Immature natural killer cell (primary cell): ENCODE results near the gene PDIA6. TPM values are rescaled to one million over a fixed set of nuclear protein-coding genes. Genes with fewer than 3 reads are reported as not detected.

Experiments used
- DNase-seq, 3 donors: peaks; one replicate each; pipeline ENCODE4 v3.0.0; 2022; ENCODE audit warnings: mixed read lengths in 1 of 3
- H3K27ac Mint-ChIP-seq, 6 donors: one replicate each; pipeline ENCODE4 v1.8.0; 2020; ENCODE audit warnings: mixed read lengths in 6 of 6, mild to moderate bottlenecking in 5 of 6, inconsistent platforms in 4 of 6, moderate library complexity in 3 of 6
- H3K27me3 Mint-ChIP-seq, 3 donors: one replicate each; pipeline ENCODE4 v1.8.0; 2020 to 2021; ENCODE audit warnings: low read depth in 3 of 3, mild to moderate bottlenecking in 3 of 3, mixed read lengths in 3 of 3, moderate library complexity in 3 of 3, inconsistent platforms in 1 of 3
- H3K36me3 Mint-ChIP-seq, 3 donors: one replicate each; pipeline ENCODE4 v1.8.0; 2020; ENCODE audit warnings: mixed read lengths in 3 of 3, inconsistent platforms in 2 of 3, mild to moderate bottlenecking in 2 of 3
- H3K4me1 Mint-ChIP-seq, 2 donors: one replicate each; pipeline ENCODE4 v1.8.0; 2020; ENCODE audit warnings: inconsistent platforms in 2 of 2, mild to moderate bottlenecking in 2 of 2, mixed read lengths in 2 of 2, moderate library complexity in 1 of 2
- H3K4me3 Mint-ChIP-seq, 5 donors: one replicate each; pipeline ENCODE4 v1.8.0; 2020; ENCODE audit warnings: mild to moderate bottlenecking in 5 of 5, mixed read lengths in 5 of 5, inconsistent platforms in 3 of 5, moderate library complexity in 3 of 5
- H3K9me3 Mint-ChIP-seq, 6 donors: one replicate each; pipeline ENCODE4 v1.8.0; 2020; ENCODE audit warnings: mild to moderate bottlenecking in 6 of 6, mixed read lengths in 6 of 6, inconsistent platforms in 4 of 6, moderate library complexity in 3 of 6
- polyA plus RNA-seq, 3 donors: library from polyadenylated mRNA; unstranded; fragments of 300-500 nt; fragmentation: Illumina TruSeq; gene quantifications; one replicate each; pipeline ENCODE4 v1.2.3, GENCODE V29; 2021

PDIA6 gene
- polyA plus RNA-seq, 3 donors from 2014 or later: 216 to 424 (median 229) TPM

DNA sequence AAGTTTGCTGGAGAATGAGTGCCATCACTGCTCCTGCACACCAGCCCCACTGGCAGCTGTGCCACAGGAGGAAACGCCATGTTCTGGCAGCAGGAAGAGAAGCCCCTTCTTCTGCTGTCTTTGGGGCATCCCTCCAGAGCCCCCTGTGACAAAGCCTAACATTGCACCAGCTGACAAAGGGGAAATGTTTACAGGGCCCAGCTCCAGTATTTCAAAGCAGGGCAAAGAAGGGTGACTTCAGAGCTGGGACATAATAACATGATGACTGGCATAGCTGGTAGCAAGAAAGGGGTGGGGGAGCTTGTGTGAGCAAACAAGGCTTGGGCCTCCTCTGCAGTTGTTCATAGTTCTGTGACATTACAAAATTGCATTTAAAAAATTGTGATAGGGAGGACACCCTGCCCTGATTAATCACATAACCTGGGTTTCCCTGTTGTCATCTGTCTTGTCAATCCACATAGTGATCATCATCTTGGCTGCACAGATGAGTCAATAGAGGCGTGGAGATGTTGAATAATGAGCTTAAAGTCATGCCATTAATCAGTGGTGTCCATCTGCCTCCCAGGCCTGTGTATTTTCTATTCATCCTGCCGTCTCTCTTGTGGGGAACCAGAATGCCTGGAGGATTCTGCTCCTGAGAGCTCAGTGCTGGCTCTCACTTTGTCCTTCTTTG, 29.1 kb upstream of the PDIA6 start:
- peaks cover 3 to 9% (median 4%) of the 10 kb centered on the region in 3 donors for H3K36me3 Mint-ChIP-seq
- peaks cover 4 to 30% (median 22%) of the 10 kb centered on the region in 6 donors for H3K9me3 Mint-ChIP-seq
- H3K27ac Mint-ChIP-seq: no peak overlapping the region
- H3K27me3 Mint-ChIP-seq: peaks cover 0 to 11% (median 7%) of the 10 kb centered on the region in 3 donors
- H3K4me1 Mint-ChIP-seq: no peaks in the 10 kb centered on the region
- no peak for DNase-seq
- H3K4me3 Mint-ChIP-seq: no peak overlapping the region

DNA sequence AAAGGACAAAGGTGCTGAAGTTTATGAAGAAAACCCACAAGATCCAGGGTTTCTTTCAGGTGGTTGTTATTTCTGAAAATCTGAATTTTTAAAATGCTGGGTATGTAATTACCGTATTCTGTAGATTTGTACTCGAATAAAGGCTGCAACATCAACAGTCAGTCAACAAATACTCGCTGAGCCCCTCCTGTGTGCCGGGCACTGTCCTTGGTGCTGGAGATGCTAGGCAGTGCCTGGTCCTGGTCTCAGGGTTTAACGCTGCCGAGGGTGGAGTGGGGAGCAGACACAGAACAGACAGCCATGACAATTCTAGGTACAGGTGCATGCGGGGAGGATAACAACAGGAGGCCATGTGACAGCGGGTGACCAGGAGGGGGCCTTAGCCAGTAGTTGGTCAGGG, 27.2 kb upstream of the PDIA6 start:
- no peak overlapping the region for H3K4me3 Mint-ChIP-seq
- H3K27ac Mint-ChIP-seq: no peak overlapping the region
- no peaks in the 10 kb centered on the region for H3K4me1 Mint-ChIP-seq
- no peak for DNase-seq
- H3K9me3 Mint-ChIP-seq: peaks cover 4 to 30% (median 22%) of the 10 kb centered on the region in 6 donors
- peaks cover 3 to 9% (median 4%) of the 10 kb centered on the region in 3 donors for H3K36me3 Mint-ChIP-seq
- H3K27me3 Mint-ChIP-seq: peaks cover 0 to 7% (median 4%) of the 10 kb centered on the region in 3 donors

DNA sequence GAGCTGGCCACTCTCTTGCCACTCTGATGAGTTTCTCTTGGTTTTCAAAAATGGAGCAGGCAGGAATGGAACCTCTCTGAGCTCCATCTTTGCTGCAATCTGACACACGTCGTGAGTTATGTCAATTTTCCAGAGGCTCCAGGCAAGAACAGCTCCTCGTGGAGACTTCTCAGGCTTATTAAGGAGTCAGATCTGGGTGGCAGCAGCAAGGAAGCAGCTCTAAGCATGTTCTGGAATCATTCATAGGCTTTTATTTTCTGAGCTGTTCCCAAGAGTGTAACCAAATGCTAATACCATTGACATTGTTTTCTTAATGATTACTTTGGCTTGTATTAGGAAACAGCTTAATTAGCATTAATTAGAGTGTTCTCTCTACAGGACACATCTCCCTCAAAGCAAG, 26.1 kb upstream of the PDIA6 start:
- no peaks in the 10 kb centered on the region for H3K4me1 Mint-ChIP-seq
- H3K27me3 Mint-ChIP-seq: peaks cover 0 to 7% (median 4%) of the 10 kb centered on the region in 3 donors
- H3K4me3 Mint-ChIP-seq: no peak overlapping the region

DNA sequence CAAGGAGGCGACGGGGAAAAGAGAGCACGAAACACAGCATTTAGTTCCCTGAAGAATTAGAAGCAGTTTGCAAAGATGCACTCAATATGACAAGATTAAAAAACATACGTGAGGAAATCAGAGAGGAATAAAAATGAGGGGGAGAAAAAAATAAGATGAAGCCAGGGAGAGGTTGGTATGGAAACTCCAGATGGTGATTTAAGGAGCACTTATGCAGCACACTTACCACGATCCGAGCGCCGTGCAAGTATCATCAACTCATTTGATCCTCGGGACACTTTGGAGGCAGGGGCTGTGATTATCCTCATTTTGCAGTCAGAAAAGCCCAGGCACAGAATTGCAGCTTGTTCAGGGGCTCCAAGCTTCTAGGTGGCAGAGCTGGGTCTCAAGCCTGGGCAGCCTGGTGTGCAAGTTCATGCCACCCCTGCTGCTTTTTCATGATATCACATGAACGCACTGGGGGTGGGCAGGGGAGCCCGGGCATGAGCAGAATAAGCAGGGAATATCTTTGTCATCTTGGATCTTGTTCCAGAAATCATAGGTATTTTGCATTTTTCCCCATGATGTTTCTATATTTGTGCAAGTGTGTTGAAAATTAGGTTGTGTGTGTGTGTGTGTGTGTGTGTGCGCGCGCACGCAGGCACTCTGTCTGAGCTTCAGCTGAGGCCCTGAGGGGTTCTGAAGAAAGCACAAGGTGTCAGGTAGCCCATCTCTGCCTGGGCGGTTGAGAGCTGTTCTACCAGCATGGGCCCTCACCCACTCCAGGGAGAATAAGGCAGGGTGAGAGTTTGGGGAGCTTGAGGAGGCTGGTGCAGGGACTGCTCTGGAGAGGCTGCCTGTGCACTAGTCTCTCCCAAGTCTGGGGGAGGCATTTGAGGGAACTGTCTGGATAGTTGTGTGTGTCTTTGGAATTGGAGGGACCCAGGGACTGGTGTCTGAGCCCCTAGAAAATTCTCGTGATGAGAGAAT, 25.0 kb upstream of the PDIA6 start:
- H3K27me3 Mint-ChIP-seq: peaks cover 0 to 7% (median 6%) of the 10 kb centered on the region in 3 donors
- H3K27ac Mint-ChIP-seq: peak overlapping the region in 1 of 6 donors; percentile 12
- H3K9me3 Mint-ChIP-seq: peaks cover 4 to 29% (median 22%) of the 10 kb centered on the region in 6 donors
- no peak for DNase-seq
- H3K36me3 Mint-ChIP-seq: peaks cover 3 to 9% (median 4%) of the 10 kb centered on the region in 3 donors
- no peak overlapping the region for H3K4me3 Mint-ChIP-seq
- peaks cover under 1 to 1% of the 10 kb centered on the region in 2 donors for H3K4me1 Mint-ChIP-seq

More for the DNA sequence above, 26.1 kb upstream of the PDIA6 start:
- Mint-ChIP-seq H3K36me3 (peaks cover 3 to 9% (median 4%) of the 10 kb centered on the region in 3 donors), H3K9me3 (peaks cover 4 to 30% (median 22%) of the 10 kb centered on the region in 6 donors), H3K27ac (no peak overlapping the region)
- DNase-seq: no peak

DNA sequence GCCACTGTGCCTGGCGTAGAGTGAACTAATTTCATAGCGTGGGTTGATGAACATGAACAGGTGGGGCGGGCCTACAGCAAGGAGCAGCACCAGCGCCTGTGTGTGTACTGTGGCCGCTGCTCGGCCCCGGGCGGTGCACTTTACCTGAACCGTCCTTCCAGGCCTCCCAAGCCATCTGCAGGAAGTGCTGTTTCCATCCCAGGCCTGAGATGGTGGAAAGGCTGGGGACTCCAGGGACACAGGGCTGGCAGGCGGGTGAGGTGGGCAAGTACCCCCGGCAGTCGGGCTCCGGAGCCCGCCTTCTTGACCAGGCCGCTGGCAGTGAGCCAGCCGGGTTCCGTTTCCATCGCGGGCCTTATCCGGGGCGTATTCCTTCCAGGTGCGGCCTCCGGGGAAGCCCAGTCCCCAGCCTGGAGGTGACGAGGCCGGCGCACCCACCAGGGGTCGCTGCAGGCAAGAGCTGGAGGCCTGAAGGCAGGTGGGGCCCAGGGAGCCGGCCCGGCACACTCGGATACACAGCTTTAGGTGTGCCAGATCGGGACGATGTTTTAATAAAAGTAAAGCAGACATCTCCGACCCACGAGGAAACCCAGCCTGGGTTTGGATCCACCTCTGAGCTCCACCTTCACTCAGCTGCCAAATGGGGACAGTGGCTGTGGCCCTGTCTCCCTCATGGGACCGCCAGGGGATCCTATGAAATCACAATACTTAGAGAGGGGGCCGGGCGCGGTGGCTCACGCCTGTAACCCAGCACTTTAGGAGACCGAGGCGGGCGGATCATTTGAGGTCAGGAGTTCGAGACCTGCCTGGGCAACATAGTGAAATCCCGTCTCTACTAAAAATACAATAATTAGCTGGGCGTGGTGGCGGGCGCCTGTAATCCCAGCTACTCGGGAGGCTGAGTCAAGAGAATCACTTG, 22.7 kb upstream of the PDIA6 start:
- peak; percentile 47 to 68 (median 51) for DNase-seq
- H3K27me3 Mint-ChIP-seq: peaks cover 4 to 13% (median 4%) of the 10 kb centered on the region in 3 donors
- H3K9me3 Mint-ChIP-seq: peaks cover 0 to 6% (median 3%) of the 10 kb centered on the region in 6 donors
- no peak overlapping the region for H3K27ac Mint-ChIP-seq
- H3K4me3 Mint-ChIP-seq: no peak overlapping the region
- H3K4me1 Mint-ChIP-seq: peaks cover 4 to 6% of the 10 kb centered on the region in 2 donors
- H3K36me3 Mint-ChIP-seq: peaks cover 0 to 4% (median 0%) of the 10 kb centered on the region in 3 donors

DNA sequence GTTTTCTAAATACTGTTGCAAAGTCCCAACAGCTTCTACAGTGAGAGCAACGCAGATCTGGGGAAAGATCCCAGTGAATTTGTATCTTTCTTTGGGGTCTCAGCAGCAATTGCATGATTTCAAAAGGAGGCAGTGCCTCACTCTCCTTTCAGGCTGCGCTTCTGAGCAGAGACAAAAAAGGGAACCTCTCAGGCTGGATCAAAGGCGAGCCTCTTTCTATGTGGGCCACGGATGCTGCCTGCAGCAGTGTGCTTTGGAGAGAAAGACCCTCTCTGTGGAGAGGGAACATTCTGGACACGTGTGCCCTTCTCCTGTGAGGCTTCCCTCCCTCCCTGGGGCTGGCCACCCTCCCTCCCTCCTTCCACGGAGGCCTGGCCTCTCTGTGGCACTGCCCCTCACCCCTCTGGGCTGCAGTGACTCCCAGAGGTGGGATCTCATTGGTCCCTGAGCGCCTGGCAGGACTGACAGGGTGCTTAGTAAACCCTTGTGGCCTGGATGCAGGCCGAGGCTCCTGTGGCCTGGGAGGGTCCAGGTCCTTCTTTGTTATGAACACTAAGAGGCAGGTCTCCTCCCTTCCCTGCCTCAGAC, 21.6 kb upstream of the PDIA6 start:
- H3K9me3 Mint-ChIP-seq: no peaks in the 10 kb centered on the region
- no peak overlapping the region for H3K27ac Mint-ChIP-seq
- H3K36me3 Mint-ChIP-seq: no peaks in the 10 kb centered on the region
- H3K4me3 Mint-ChIP-seq: no peak overlapping the region
- H3K27me3 Mint-ChIP-seq: peaks cover 3 to 11% (median 8%) of the 10 kb centered on the region in 3 donors
- peaks cover 4 to 6% of the 10 kb centered on the region in 2 donors for H3K4me1 Mint-ChIP-seq
- DNase-seq: no peak

DNA sequence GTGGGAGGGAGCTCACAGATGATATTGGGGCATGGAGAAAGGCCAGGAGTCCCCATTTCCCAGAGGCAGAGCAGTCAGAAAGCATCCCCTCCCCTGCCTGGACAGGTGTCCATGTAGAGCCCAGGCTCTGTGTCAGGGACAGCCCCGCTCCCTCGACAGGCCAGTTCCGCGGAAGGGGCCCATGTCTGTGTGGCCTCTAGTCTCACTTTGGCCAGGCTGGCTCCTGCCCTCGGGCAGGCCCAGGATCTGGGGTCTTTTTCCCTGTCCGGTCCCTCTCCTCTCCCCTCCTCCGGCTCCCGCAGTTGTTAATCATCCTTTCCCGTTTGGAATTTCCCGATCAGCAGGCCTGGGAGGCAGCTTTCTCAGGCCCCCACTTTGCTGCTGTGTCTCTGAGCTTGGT, 20.4 kb upstream of the PDIA6 start:
- Mint-ChIP-seq H3K4me1 (peaks cover 5 to 6% of the 10 kb centered on the region in 2 donors), H3K9me3 (no peaks in the 10 kb centered on the region), H3K27me3 (peaks cover 3 to 12% (median 8%) of the 10 kb centered on the region in 3 donors), H3K27ac (no peak overlapping the region), H3K36me3 (no peaks in the 10 kb centered on the region), H3K4me3 (no peak overlapping the region)
- DNase-seq: no peak

DNA sequence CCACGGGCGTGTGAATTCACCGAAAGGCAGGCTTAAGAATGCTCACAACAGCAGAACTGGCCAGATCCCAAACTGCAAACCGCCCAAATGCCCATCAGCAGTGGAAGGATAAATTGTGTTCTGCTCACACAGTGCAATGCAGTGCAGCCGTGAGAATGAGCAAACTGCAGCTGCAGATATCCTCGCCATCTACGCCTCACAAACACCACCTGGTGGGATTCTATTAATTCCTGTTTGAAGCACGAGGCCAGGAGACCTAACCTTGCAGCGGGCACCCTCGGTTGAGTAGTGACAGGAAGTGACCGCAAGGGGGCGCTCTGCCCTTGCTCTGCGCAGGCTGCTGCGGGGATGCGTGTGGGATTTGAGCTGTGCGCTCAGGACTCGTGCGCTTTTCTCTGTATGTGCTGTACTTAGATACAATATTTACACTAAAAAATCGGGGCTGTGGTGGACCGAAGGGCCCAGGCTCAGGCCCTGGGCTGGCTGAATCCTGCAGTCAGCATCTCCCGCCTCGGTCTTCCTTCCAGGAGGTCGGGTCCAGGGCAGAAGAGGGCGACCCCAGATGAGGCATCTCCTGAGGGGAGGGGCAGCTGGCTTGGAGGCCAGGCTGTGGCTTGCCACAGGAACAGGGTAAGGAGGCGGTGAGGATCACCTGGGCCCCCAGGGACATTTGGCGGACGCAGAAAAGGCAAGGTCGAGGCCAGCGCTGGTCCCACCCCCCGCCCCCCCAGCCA, 19.8 kb upstream of the PDIA6 start:
- Mint-ChIP-seq H3K27me3 (peaks cover 3 to 14% (median 10%) of the 10 kb centered on the region in 3 donors), H3K4me1 (peaks cover 6 to 7% of the 10 kb centered on the region in 2 donors), H3K27ac (no peak overlapping the region), H3K36me3 (no peaks in the 10 kb centered on the region), H3K9me3 (no peaks in the 10 kb centered on the region), H3K4me3 (peak overlapping the region in 2 of 5 donors; percentile 21 to 59)
- DNase-seq: peak; percentile 69 to 72 (median 70)

DNA sequence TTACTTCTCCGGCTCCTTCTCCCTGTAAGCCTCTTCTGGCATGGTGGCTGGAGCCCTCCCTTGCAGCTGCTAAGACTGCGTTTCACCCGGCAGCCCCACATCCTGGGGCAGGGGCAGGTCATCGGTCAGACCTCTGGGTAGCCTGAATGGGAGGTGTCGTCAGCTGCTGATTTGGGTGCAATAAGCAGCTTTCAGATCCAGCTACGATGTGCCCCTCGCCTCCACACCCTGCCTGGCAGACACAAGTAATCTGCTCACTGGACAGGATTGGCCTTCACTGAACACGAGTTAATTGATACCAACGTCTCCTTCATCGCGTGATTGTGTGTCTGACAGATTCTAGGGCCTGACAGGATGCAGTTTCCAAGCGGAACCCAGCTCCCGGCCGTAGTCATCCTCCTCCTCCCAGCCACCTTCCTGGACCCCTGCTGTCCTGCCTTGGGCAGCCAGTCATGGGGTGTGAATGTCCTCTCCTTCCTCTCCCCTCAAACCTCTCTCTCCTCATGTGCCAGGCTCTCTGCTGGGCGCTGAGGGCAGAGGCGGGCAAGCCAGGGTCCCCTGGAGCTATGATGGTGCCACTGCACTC, 18.9 kb upstream of the PDIA6 start:
- Mint-ChIP-seq H3K27ac (no peak overlapping the region), H3K4me1 (peaks cover 6 to 7% of the 10 kb centered on the region in 2 donors), H3K4me3 (no peak overlapping the region), H3K27me3 (peaks cover 3 to 14% (median 10%) of the 10 kb centered on the region in 3 donors), H3K9me3 (no peaks in the 10 kb centered on the region), H3K36me3 (no peaks in the 10 kb centered on the region)
- DNase-seq: no peak

DNA sequence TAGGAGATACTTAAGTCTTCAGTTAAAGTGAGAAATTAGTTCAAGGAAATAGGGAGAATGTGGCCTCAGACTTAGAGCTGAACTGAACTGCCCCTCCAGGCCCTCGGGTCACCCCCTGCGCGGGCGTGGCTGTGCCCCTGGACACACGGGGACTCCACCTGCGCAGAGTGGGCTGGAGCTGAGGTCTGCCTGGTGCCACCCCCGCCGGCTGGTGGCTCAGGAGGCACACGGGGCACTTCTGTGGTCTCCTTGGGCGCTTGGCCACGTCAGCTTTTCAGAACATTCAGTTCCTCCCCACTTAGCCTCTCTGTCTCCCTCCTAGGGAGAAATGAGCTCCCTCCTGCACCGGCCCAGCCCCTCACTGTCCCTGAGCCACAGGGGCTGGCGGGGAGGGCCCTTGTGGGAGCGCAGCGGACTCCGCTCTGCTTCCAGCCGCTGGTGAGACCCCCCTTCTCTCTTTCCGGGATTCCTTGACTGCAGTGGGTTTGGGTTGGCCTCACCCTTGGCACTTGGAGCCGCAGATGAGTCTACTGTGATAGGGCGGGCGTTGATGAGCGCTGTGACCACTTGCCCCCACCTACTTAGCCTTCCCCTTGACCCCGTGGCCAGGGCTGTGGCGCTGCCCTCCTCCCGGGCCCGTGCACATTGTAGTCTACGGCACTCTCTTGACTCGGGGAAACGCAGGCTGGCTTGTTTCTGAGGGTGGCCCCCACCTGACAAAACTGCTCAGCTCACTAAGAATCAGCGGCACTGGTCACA, 18.2 kb upstream of the PDIA6 start:
- Mint-ChIP-seq H3K9me3 (no peaks in the 10 kb centered on the region), H3K27me3 (peaks cover 3 to 14% (median 10%) of the 10 kb centered on the region in 3 donors), H3K4me3 (no peak overlapping the region), H3K36me3 (no peaks in the 10 kb centered on the region), H3K27ac (no peak overlapping the region), H3K4me1 (peaks cover 6 to 7% of the 10 kb centered on the region in 2 donors)
- no peak for DNase-seq

DNA sequence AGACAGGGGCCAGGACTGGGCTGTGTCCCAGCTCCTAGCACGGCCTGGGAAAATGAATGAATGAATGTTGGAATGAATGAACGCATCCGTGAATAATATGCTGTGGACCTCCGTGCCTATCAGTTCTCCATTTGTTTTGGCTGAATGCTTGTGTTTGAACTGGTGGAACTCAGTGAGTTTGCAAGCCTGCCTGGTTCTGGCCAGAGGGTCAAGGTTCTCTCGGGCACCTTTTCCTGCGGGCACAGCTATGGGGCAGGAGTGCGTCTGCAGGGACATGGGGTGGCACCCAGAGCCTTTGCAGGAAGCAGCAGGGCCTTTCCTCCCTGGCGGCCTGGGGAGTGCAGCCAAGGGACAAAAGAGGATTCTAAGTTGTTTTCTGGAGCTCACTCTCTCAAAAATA, 17.6 kb upstream of the PDIA6 start:
- Mint-ChIP-seq H3K27me3 (peaks cover 3 to 15% (median 14%) of the 10 kb centered on the region in 3 donors), H3K4me1 (peaks cover 6 to 7% of the 10 kb centered on the region in 2 donors), H3K9me3 (no peaks in the 10 kb centered on the region), H3K4me3 (no peak overlapping the region), H3K27ac (no peak overlapping the region), H3K36me3 (no peaks in the 10 kb centered on the region)
- no peak for DNase-seq
